ENCODE results near the gene USP16. TPM values are rescaled to one million over a fixed set of nuclear protein-coding genes. Genes with fewer than 3 reads are reported as not detected.
"Not testable (repeated sequence)": the region's sequence is repeated elsewhere in the genome, so short reads cannot be mapped to it uniquely, and the experiment has no call there.

USP16 gene
- 42.6 and 43.1 TPM in 2 replicates for total RNA-seq (2014; rRNA removed; shearing (Covaris generic))

DNA sequence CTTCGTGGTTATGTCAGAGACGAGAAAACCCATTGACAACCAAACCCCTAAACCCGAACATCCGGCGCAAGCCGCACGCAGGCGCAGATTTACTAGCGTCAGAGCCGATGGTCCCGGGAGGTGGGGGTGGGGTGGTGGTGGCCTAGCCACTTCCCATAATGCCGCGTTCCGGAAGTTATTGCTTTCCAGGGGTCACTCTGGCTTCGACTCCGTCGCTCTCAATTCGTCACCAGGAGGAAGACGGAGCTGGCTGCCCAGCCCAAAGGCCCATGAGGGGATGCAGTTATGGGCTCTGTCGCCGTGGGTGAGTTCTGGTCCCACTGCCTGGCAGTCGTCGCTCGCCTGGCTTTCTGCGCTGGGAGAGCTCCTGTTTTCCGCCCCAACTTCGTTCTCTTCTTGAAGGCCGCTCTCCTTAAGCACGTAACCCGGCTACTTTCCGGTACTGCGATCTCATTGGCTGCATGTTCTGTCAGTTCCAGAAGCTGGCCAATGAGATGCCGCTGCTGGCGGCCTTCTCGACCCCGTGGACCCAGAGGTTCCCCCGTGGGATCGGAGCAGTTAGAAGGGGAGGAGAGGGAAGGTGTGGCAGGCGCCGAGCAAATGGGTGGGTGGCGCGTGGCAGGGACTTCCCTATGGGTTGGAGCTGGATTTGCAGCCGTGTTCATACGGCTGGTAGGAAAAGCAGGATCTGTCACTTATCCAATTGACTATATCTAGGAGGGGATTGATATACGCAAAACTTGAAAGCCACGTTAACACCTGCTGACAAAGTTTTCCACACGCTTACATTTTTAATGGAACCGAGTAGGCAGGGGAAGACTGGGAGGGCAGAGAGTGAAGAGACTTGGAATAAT is at the start of gene USP16:
USP16 (plus strand) TSS at position 195 of the 854 bp plus-strand sequence. CDS start 3,246 bp downstream, outside the sequence.
- DNase-seq (ENCODE audit: low read depth) = peak; percentile 98

DNA sequence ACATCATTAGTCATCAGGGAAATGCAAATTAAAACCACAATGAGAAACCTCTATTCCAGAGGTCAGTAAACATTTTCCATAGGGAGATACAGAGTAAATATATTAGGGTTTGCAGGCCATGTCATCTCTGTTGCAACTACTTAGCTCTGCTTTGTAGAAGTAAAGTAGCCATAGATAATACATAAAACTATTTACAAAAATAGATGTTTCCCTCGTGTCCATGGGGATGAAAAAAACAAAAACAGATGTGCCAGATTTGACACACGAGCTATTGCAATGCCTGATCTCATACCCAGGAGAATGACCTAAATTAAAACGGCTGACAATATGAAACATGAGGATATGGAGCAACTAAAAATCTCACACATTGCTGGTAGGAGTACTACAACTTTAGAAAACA is 49.1 kb upstream of the USP16 start:
- DNase-seq (ENCODE audit: low read depth) = peak; percentile 73

DNA sequence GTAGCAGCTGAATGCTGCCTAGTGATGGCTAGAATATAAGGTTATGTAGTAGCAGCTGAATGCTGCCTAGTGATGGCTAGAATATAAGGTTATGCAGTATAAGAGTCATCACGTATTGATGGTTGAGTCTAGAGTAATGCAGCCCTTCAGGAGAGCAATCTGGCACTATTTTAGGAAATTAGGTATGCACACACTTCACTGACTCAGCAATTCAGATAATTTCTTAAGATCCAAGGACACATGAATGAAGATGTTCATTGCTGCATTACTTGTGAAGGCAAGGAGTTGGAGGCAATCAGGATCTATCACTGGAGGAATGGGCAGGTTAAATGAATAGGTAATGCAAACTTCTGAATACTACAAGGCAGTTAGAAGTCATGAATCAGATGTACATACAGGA is 45.4 kb upstream of the USP16 start:
- no peak for DNase-seq (ENCODE audit: low read depth)

DNA sequence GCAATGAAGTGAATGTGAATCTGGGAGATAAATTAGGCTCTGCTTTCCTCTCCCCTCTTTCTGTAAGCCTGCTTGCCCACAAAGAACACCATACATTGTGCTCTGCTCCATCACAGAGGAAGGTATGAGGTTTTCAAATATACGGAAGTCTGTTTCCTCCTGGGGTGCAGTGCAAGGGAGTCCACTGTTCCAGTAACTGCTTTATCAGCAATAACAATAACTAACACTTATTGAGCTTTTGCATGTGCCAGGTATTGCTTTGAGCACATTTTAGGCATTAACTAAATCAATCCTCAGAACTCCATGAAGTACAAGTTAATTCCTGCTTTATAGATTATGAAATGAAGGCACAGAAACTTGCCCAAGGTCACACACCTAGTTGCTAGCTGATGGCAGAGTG is 41.8 kb upstream of the USP16 start:
- no peak for DNase-seq (ENCODE audit: low read depth)

DNA sequence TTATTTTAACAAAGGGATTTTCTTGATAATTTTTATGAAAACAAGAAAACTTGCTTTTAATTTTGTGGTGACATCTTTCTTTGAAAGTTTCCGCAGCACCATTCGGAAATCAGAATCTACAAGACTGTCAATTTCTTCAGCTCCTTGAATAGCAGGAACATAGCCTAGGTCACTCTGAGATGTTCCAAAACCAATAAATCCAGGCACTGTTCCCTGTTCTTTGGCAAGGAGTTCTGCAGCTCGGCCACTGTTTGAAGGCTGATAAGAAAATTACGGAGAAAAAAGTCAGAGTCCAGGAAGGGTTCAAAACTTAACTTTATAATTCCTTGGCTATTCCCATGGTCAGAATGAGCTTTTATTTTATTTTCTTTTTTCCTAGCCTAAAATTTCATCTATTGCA is 37.8 kb upstream of the USP16 start:
- DNase-seq (ENCODE audit: low read depth) = no peak

DNA sequence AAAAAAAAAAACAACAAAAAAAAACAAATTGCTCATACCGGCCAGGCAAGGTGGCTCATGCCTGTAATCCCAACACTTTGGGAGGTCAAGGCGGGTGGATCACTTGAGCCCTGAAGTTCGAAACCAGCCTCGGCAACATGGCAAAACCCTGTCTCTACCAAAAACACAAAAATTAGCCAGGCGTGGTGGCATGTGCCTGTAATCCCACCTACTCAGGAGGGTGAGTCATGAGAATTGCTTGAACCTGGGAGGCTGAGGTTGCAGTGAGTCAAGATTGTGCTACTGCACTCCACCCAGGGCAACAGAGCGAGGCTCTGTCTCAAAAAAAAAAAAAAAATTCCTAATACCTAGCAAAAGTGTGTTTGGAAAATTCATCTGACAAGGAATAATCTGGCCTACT is 36.3 kb upstream of the USP16 start:
- peak; percentile 84 for DNase-seq (ENCODE audit: low read depth)

DNA sequence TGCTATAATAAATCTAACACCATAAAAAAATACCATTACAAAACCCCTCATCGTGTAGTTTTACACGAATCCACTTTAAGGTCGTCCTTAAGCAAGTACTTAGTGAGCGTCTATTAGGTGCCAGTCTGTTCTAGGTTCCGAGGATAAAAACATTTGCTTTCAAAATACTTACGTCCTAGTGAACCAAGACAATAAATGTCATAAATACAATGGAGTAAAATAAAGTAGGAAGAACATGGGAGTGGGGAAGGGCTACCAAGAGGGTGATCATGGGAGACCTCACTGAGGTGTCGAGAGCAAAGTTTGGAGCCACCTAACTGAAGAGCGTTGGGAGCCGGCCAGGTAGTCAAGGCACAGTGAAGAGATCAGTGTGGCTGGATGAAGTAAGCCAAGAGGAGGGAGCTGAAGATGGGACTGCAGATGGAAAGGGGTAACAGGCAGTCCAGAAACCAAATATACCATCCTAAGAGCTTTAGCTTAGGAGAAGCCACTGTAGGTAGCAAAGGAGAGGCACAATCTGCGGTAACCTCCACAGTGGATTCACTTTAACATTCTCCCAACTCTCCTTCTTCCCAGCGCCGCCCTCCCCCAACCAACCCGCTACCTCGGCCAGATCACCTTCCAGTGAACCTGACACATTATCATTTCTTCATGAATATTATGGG is 32.5 kb upstream of the USP16 start:
- DNase-seq (ENCODE audit: low read depth) = peak; percentile 33

DNA sequence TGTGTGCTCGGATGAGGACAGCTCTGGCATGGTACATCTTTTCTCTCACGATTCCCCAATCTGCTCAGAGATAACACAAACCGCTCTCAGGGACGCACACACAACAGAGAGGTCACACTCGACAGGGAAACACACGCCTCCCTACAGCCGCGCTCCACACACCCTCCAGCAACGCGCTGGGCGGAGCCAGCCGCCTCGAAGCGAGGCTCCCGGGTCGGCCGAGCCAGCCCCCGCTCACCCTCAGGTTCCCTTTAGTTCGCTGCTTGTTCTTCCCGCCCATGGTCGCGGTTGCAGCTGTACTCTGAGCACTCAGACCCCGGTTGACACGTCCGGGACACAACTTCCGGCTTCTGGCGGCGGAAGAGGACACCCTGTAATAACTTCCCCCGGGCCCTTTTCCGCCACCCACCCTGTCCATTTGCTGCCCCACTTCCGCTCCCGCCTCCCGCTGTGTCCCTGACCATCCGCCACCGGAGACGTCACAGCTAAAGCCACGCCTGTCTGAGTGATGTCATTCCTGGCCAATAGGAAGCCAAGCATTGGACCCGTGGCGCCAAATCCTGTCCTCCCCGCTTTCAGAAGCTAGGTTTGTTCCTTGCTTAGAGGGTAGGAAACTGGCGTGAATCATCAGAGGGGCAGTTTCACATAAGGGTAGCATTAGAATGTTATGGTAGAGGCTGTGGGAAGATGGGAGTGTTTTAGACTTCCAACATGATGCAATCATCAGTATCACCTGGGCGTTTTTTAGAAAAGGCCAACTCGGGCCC is 31.8 kb upstream of the USP16 start, which contains the start of gene LTN1:
LTN1 (minus strand) TSS at position 352 of the 767 bp plus-strand sequence; CDS start at position 280, 72 bp downstream.
- peak; percentile 100 for DNase-seq (ENCODE audit: low read depth)

DNA sequence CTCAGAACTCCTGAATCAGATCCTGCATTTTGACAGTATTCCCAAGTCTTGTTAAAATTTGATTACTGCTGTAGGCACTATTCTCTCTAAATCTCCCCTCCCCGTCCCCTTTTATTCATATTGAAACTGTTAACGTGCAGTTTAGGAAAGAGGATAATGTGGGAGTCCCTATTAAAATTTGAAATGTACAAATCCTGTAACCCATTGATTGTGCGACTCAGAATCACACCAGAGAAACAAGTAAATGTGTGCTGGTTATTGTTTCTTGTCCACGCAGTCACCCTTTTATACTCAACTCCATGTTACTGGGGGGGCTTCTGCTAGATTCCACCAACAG is 31.2 kb upstream of the USP16 start:
- DNase-seq (ENCODE audit: low read depth) = no peak

DNA sequence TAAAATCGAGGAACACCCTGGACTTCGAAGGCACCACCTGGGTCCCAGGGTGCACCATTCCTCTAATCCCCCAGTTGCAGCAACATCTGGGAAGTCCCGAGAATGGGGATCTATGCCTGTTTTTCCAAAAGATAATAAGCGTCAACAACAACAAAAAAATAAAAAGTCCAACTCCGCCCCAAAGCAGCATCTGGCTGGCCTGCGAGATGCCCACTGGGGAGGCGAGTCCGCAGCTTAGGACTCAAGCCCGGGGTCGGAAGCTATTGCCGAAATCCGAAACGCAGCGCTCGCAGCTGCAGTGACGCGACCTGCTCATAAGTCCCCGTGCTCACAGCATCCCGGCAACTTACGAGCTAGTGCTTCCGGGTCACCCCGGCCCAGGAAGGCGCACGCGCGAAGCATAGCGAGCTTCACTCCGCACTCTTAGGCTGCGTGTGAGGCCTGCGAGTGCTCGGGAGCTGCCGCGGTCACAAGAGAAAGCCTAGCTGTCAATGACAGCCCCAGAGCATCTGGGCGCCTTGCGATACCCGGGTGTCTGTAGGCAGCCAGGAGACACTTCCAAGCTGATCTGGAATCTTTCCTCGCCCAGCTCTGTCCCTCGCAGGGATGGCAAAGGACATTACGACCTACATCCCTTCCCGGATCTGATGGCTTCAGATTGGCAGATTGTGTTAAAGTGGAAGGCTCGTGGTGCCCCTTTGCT is 21.9 kb upstream of the USP16 start:
- DNase-seq (ENCODE audit: low read depth) = peak; percentile 96

DNA sequence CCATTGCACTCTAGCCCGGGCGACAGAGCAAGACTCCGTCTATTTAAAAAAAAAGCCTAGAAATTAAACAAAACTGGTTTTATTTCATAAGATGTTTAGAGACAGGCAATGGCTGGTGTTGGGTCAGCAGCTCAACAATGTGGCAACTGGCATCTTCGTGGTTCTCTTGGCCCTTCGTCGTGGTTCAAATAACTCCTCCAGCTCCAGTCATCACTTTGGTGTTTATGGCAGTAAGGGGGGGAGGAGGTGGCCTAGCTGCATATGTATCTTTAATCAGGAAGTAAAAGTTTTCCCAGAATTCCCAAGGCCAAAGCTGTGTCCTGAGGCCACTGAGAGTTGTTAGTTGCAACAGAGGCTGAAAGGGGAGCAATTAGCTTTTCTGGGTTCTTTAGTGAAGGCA is 18.8 kb upstream of the USP16 start:
- DNase-seq (ENCODE audit: low read depth) = peak; percentile 70

DNA sequence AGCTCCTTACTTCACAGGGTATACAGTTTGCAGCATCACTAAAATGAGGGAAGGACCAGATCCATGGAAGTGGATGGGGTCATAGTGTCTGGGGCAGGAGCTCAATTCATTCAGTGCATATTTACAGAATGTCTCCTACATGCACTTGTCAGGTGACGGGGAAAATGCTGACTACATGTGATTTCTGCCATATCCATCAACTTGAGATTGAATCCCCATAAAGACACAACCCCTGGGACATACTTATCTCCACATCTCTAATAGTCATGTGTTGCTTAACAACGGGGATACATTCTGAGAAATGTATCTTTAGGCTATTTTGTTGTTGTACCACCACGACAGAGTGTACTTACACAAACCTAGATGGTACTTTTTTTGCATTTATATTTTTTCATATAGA is 17.3 kb upstream of the USP16 start:
- no peak for DNase-seq (ENCODE audit: low read depth)

DNA sequence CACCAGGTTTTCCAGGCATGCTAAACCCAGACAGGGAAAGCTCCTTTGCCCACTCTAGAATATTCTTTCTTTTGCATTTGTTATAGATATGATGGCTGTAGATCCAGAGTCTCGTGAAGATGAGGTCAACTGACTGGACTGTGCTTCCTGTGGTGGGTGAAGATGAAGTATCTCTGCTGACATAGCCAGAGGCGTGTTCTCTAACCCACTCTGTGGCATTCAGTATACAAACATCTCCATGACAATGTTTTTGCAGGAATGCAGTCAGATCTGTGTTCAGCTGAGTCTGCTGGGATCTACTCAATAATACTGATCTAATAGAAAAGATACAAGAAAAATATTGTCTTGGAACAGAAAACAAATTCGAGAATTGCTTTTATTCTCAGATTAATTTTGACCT is 16.7 kb upstream of the USP16 start:
- DNase-seq (ENCODE audit: low read depth) = peak; percentile 32

DNA sequence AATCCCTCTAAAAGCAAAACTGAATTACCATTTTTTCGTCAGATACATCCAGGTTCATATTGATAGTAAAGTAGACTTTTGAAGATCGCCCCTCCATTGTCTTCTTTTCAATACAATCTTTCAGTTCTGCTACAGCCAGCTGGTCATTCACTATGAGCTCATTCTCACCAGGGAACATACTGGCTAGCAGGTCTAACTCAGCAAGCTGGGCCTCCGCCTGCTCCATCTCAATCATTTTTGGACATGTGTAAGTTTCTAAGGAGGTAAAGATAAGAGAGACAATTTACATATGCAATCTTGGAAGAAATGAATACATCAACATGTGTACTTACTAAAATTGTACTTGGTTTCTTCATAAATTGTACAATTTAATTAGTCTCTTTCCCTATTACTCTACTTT is 16.1 kb upstream of the USP16 start:
- no peak for DNase-seq (ENCODE audit: low read depth)

DNA sequence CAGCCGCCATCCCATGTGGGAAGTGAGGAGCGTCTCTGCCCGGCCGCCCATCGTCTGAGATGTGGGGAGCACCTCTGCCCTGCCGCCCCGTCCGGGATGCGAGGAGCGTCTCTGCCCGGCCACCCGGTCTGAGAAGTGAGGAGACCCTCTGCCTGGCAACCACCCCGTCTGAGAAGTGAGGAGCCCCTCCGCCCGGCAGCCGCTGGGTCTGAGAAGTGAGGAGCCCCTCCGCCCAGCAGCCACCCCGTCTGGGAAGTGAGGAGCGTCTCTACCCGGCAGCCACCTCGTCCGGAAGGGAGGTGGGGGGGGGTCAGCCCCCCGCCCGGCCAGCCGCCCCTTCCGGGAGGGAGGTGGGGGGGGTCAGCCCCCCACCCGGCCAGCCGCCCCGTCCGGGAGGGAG is 13.2 kb upstream of the USP16 start:
- DNase-seq (ENCODE audit: low read depth) = not testable (repeated sequence)

DNA sequence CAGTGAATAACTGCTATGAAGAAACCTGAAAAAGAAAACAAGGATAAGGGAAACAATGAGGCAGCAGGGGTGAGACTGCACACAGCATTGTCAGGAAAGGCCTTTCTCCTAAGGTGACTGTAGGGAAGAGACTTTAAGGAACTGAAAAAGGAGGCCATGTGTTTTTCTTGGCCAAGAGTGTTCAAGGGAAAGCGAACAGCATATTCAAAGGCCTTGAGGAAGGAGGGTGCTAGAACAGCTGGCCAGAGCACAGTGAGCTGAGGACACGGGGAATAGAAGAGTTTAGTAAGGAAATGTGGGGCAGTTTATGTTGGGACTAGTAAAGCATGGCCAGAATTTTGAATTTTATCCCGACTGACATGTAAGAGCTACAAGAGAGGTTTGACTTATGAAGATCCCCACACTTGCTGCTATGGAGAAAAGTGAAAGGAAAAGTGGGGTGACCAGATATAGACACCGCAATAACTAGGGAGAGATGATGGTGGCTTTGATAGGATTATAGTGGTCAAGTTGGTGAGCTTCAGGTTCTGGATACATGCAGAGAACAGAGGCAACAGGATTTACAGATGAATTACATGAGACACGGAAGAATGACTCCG is 6.7 kb upstream of the USP16 start:
- no peak for DNase-seq (ENCODE audit: low read depth)

DNA sequence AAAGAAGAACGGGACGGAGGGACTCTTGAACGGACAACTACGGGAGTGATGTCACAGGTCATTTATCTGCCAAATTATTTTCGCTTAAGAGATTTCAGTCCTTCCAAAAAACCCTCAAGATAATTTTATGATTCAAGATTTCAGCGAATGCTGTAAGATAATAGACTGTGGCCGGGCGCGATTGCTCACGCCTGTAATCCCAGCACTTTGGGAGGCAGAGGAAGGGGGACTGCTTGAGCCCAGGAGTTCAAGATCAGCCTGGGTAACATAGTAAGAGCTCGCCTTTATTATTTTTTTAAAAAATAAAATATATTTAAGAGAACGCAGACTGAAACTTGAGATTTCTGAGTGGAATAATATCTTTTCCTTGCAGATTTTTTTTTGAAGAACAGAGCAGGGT is 5.9 kb upstream of the USP16 start:
- DNase-seq (ENCODE audit: low read depth) = peak; percentile 15

DNA sequence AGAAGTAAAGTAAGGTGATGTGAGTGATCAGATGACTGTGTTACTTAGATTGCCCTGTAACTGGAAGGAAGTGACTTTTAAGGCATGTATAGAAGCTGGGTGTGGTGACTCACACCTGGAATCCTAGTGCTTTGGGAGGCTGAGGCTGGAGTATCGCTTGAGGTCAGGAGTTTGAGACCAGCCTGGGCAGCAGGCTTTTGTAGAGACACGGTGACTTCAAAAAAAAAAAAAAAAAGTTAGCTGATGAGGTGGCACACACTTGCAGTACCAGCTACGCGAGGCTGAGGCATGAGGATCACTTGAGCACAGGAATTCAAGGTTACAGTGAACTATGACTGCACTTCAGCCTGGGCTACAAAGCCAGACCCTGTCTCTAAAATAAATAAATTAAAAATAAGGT is 2.3 kb upstream of the USP16 start:
- DNase-seq (ENCODE audit: low read depth) = peak; percentile 49

DNA sequence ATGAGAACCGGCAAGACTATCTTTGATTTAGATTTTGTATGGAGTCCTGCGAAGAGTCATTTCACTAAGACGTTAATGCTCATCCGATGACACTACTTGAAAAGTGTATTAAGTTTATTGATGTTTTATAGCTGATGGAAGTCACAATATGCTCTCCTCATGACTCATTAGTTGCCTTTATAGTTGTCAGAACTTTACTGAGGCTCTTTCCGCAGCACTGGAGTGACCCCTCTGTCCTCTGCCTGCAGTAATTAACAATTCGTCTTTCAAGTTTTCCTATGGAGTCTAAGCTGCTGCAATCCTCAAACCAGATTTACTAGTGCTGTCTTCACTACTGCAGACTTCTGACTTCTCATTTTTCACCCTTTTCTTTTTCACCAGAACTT is 853 bp downstream of the USP16 start:
- peak; percentile 57 for DNase-seq (ENCODE audit: low read depth)

DNA sequence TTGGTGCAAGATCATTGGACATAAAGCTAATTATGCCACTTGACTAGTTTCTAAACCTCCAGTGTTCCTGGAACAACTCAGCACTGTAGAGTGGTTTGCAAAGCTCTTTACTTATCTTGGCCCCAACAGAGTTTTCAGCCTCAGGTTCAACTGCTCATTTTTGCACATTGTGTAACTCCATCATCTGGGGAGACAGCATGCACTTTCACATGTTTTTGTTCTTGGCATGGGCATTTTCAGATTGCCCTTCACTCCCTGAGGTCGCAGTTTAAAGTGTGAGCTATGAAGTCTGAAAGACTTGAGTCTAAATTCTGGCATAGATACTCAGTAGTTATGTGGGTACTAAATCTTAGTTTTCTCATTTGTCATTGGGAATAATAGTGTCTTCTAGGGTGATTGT is 5.1 kb downstream of the USP16 start:
- no peak for DNase-seq (ENCODE audit: low read depth)

DNA sequence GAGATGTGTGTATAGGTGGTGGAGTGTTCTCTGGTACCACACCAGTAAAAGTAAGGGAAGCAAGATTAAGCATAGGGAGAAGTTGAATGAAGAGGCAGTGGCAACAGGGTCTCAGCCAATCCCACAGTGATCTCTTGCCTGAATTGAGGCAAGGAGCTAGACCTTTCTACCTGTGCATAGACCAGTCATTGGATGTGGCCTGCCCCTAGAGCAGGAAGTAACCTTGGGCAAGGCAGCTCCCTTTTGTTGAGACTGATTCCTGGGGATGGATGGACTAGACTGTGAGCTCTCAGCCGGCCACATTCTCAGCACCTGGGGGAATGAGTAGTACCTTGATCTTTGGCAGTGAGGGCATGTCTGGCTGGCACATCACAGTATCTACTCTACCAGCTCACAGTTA is 6.4 kb downstream of the USP16 start:
- DNase-seq (ENCODE audit: low read depth) = no peak
